AG10803 (cell line): ENCODE results near the gene PARD3.
"Not testable (repeated sequence)": the region's sequence is repeated elsewhere in the genome, so short reads cannot be mapped to it uniquely, and the experiment has no call there.

Source experiments
- DNase-seq: peaks from one replicate; pipeline ENCODE4 v3.0.0; 2010; ENCODE audit warnings: low read depth
- H3K4me3 ChIP-seq: 2 replicates; pipeline ENCODE4 v1.5.1; 2011; ENCODE audit warnings: mild to moderate bottlenecking, low read length, control low read depth
- TF ChIP-seq, protein P1 (sequence below): conservative IDR thresholded peaks from 2 replicates; pipeline ENCODE4 v1.5.1; 2011; ENCODE audit warnings: mild to moderate bottlenecking, low read length, control low read depth, inconsistent platforms

Gene PARD3

DNA sequence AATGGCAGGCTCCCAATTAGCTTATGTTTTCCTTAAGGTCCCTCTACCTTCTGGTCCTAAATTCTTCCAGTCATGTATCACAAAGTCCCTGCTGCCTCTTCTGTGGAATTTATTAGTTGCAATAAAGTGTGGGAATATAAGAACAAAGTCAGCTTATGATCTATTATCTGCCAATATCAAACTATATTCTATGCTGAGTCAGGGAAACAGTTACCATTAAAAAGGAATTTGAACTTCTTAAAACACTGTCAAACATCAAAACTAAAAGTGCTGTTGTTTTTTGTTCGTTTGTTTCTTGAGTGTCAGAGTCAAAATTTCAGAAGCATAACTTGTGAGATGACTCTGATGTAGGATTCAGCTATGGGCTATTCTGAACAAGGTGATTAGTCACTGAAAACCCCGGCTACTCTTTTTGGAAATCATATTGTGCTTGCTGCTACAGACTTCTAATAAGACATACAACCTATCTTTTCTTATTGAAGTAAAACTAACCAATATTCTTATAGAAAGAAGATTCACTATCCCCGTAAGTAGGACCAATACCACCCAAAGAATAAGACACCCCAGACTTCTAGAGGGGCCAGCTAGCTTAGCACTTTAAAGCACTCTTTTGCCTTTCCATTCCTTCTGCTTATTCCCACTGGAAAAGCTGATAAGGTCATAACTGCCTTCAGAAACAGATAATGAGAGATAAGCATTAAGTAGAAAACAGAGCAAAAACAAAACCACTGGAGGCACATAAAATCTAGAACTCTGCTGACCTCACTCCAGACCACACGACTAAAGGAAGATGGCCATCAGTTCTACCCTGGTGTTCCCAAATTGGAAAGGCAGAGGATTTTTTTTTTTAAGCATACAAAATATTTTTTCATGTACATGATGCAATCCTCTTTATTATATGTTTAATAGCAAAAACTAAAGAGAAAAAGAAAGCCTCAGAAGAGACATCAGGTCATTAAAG is 370.6 kb downstream of the PARD3 start:
- DNase-seq, result no peak
- TF ChIP-seq, protein P1, sequence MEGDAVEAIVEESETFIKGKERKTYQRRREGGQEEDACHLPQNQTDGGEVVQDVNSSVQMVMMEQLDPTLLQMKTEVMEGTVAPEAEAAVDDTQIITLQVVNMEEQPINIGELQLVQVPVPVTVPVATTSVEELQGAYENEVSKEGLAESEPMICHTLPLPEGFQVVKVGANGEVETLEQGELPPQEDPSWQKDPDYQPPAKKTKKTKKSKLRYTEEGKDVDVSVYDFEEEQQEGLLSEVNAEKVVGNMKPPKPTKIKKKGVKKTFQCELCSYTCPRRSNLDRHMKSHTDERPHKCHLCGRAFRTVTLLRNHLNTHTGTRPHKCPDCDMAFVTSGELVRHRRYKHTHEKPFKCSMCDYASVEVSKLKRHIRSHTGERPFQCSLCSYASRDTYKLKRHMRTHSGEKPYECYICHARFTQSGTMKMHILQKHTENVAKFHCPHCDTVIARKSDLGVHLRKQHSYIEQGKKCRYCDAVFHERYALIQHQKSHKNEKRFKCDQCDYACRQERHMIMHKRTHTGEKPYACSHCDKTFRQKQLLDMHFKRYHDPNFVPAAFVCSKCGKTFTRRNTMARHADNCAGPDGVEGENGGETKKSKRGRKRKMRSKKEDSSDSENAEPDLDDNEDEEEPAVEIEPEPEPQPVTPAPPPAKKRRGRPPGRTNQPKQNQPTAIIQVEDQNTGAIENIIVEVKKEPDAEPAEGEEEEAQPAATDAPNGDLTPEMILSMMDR, result no peak
- no peak overlapping the region for H3K4me3 ChIP-seq

DNA sequence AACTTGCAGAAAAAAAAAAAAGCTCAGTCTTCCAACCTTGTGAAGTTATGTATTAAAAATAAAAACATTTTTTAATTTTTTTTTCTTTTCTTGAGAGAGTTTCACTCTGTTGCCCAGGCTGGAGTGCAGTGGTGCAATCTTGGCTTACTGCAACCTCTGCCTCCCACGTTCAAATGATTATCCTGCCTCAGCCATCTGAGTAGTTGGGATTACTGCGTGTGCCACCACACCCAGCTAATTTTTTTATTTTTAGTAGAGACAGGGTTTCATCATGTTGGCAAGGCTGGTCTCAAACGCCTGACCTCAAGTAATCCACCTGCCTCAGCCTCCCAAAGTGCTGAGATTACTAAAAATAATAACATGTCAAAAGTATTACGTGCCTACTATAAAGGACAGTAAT is 375.7 kb downstream of the PARD3 start:
- not testable (repeated sequence) for H3K4me3 ChIP-seq
- peak; percentile 67 for DNase-seq

DNA sequence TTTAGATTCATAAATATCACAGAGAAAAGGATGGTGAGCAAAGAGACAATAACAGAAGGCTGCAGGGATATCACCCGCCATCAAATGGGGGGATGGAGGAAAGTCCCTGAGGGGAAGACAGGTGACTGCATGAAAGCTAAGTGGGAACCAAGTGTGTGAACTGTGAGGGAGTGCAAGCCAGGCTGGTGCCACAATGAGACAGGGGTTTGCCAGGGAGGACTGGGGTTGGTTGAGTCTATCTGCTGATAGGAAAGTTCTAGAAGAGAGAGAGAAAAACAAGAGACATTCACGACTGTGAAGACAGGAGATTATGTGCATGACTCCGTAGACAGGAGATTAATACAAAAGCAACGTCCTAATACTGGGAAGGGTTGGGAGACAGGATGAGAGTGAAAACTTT is 376.4 kb downstream of the PARD3 start:
- DNase-seq, result no peak
- TF ChIP-seq, protein P1, result no peak
- no peak overlapping the region for H3K4me3 ChIP-seq

DNA sequence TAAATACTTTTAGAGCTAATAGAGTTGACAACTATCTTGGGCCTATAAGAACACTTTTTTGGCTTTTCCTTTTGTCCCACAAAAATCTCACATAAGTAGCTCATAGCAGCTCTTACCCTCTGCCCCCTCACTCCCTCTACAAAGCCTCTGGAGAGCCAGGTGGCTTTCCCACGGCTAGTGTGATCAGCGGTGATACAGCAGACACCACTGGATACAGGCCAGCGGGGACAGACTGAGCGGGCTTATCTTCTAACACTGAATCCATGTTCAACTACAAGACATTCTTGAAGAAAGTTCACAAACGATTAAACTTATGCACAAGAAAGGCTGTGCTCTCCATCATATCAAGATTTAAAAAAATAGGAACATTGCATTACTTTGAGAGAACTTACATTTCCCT is 377.2 kb downstream of the PARD3 start:
- no peak for DNase-seq
- H3K4me3 ChIP-seq, result no peak overlapping the region
- TF ChIP-seq, protein P1, result no peak

DNA sequence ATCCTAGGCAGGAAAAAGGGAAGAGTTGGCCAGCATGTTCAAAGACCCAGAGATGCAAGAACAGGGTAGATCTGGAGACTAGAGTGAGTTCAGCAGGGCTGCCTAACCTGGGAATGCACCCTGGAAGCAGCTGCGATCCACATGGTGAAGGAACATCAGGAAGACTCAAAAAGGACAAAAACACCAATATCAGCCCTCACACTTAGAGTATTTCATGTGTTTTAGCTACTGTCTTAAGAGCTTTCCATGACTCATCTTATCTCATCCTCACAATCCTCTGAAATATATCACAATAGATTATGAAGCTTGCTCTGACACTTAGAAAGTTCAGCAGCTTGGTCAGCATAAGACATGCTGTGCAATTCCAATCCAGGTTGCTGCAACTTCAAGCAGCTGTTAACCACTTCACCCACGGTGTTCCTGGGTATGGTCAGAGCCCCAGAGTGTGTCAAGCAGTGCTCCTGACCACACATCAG is 380.9 kb downstream of the PARD3 start:
- DNase-seq, result peak; percentile 71
- TF ChIP-seq, protein P1, result no peak

DNA sequence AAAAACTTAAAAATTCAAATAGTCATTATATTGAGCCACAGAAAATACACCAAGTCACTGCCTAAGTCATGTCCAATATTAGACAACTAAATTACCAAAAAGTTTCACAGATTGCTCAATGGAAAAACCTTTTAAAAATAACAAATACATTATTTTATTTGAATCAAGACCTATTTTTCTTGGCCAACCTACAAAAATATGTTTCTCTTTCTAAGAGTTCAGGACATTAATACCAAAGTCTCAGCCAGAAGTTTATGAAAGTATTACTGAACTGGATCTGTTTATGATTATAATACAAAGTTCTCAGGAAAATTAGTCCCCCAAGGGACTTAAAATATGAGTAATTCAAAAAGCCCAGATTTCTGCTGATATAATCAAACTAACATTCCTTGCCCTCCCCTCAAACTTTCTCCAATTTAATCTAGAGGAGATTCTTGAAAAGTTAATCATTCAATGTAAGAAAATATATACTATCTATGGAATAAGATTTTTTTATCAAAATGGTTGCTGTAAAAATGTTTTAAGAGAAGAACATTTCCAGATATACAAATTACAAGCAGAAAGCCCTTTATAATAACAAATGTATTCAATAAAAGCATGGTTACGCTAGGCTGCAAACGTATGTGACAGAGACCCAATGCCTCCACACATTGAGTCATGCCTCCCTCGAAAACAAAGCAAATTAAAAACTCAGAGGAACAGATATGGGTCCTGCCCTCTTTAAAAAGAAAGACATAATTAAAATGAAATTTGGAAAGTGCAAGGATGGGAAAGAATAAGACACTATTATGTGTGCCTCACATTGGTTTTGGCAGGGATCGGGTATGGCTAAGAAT is 381.6 kb downstream of the PARD3 start:
- TF ChIP-seq, protein P1, result no peak
- peak; percentile 74 for DNase-seq
- no peak overlapping the region for H3K4me3 ChIP-seq

More for the DNA sequence above, 380.9 kb downstream of the PARD3 start:
- no peak overlapping the region for H3K4me3 ChIP-seq

DNA sequence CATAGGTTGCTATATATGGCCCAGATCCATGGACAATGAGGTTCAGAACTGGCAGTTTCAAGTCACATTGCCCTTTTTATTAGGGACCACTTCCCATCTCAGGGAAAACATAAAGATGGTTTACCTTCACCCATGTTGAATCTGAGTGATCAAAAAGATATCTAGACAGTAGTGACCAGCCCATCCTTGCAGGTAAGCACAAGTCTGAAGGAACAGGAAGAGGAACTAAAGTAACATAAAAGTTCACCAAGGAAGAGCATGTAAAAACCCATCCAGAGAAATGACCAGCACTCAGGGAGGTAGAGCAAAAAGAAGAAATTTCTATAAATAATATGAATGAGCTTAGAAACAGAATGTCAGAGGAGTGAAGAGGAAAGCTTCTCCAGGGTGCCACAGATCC is 382.5 kb downstream of the PARD3 start:
- TF ChIP-seq, protein P1, result no peak
- H3K4me3 ChIP-seq, result no peak overlapping the region

More for the DNA sequence above, 382.5 kb downstream of the PARD3 start:
- DNase-seq, result no peak
